Measurements from ENCODE around the gene IYD.

IYD gene

DNA sequence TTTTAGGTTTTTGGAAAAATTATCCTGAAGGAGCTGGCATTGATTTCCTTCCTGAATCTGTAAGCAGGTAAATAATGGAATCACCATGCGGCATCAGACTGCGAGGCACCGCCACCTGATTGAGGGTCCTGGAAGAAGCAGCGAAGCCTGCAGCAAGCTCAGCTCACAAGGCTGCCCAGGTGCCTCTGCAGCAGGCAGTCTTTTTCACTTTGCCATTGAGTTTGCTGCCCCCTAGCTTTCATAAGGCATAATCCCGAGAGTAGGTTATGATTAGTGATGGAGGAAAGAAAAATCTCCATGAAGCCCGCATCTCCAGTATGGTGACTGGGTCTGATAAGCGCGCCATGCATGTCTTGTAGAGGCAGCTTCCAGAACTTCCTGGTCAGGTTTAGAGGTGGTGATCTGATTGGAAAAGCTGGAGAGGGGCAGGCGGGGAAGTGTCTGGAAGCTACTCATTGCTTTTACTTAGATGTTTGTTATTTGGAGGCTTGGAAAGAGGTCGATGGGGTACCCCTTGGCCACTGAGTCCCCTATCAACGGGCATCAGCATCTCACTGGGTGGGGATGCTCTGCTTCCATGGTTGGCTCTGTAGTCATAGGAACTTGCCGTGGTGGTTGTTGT is 26.7 kb downstream of the IYD start:
- peak; percentile 85 for DNase-seq

DNA sequence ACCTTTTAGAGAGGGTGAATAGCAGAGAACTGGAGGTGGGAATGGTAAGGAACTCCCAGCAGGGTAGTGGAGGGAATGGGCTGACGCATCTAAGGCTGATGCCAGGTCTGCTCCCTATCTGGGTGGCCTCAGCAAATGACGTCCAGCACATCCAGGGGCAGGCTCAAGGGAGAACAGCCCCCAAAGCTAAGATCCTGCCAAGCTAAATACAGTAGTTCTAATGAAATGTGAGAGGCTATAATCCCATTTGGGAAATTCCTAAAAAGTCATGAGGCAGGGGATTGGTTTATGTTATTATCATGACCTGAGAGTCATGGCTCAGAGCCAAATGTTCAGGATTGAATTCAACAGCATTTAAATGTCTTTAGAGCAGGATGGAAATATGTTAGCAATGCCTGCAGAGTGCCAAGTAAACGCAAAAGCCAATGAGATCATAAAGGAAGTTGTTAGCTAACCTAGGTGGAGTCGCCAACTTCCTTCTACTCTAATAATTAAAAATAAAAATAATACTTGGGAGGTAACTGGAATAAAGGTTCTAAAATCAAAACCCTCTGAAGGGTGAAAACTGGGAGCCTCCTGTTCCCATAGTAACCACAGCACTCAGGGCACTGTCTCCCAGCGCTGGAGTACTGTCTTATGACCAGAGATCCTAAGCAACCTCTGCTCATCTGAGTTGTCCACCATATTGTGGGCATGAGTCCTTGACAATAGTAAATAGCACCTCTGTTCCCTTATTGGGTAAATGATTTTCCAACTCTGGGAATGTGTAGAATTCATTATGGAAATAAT is 34.8 kb downstream of the IYD start:
- peak; percentile 89 for DNase-seq

GRCh38 chr6:150406948-150407347 is 38.1 kb downstream of the IYD start:
- no peak for DNase-seq

- no peak for DNase-seq
Observed at GRCh38 chr6:150408842-150409241, 40.0 kb downstream of the IYD start.

DNA sequence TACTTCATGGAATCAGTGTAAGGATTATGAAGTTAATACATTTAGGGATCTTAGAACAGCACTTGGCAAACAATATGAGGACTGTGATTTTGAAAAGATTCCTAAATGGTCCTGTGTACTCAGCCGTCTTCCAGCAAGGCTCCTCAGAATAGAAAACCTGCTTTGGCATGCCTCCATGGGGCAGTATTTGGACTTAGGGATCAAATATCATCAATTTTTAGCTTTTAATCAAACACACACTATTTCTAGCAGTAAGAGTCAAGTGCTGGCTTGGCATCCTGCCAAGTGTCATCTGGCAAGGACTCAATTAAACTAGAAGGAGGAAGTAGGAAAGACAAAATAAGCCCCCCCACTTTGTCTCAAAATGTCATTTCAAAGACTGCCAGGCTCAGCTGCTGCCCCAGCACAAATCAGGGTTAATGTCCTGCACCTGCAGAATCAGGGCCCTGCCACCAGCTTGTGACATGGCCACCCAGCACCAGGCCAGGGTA is 40.8 kb downstream of the IYD start:
- DNase-seq: peak; percentile 66

- DNase-seq: peak; percentile 23
Observed at GRCh38 chr6:150410399-150410798, 41.6 kb downstream of the IYD start.

DNA sequence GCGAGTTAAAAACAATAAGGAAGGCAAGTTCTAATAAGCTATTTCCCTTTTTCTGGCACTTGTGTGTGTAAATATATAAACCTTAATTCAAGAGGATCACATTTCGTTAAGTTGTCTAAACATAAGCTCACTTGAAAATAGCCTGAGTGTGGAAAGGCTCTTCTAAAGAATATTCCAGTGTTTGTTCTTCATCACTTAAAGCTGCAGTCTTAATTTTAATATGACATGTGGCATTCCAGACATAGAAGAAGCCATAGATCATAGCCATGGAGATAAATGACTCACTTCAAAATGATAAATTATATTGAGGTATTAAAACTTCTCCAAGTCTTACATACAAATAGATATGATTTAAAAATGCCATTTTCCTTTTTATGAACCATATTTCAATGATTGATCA is 42.1 kb downstream of the IYD start:
- DNase-seq: no peak

GRCh38 chr6:150412221-150412620 is 43.4 kb downstream of the IYD start:
- no peak for DNase-seq

DNA sequence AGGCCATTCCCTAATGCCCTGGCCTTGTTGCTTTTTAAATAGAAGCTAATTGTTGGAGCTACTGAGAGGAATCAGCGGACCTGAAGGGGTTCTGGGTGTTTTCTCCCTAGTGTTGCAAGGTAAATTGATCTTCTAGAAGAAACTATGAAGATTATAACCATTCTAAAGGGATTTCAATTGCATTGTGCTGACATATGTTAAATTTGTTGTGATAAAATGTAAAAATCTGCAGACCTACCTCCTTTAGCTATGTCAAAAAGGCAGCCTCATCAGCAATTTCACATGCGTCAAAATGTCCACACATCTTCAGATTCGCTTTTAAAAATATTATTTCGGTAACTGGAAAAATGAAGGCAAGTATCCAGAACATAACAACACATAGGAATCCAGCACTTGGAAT is 44.4 kb downstream of the IYD start:
- DNase-seq: no peak

GRCh38 chr6:150413781-150414281 is 45.0 kb downstream of the IYD start:
- DNase-seq: no peak

- no peak for DNase-seq
Observed at GRCh38 chr6:150416128-150416527, 47.3 kb downstream of the IYD start.

DNA sequence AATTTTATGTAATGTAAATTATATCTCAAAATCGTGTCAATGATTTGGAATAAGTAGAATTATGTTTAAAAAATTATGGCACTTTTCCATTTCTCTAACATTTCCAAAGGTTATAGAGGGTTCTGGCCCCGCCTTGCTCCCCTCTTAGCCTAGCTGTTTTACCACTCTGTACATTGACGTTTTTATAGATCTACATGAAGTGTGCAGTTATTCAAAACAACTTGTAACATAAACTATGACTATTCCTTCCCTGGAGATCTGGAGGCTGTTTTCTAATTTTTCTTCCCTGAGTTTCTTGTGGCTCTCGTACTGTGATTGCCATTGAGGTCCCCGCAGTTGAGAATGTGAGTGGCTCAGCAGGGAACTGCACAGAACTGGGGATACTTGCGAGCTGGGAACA is 48.4 kb downstream of the IYD start:
- DNase-seq: no peak

DNA sequence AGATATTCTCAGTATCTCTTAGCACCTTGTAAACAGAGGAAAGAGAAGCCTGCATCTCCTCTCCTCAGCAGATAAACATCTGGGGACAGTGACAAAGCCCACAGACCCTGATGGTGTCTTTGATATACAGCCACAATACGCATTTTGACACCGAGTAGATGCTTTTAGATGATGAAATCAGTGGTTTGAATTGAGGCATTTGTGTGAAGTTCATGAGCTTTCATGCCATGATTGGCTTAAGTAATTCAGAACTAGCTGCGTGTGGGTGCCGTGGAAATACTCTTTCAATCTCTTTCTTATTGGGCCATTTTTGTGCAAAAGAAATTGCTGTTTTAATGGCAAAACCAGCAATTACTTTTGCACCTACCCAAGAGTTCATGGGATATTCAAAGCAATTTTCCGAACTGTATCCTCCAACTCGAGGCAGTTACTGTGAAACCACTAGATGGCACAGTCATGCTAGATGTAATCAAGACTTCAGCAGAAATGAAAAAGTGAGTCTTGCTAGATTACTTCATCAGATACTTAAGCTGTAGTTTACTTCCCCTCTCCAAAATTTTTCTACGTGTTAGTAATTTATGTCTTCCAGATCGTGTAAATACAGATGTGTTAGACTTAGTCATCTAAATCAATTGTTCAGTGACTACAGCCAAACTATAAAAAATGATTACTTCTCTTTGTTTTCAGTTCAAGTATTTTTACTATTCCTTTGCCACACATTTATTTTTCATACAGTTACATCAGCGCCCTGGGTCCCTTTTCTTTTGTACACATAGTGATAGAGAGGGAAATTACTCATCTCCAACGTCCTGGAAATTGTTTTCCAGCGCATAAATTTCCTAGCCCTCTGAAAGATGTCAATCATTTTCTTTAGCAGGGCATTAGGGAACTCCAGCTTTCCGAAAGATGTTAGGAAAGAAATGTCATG is 49.4 kb downstream of the IYD start:
- DNase-seq: peak; percentile 91

DNA sequence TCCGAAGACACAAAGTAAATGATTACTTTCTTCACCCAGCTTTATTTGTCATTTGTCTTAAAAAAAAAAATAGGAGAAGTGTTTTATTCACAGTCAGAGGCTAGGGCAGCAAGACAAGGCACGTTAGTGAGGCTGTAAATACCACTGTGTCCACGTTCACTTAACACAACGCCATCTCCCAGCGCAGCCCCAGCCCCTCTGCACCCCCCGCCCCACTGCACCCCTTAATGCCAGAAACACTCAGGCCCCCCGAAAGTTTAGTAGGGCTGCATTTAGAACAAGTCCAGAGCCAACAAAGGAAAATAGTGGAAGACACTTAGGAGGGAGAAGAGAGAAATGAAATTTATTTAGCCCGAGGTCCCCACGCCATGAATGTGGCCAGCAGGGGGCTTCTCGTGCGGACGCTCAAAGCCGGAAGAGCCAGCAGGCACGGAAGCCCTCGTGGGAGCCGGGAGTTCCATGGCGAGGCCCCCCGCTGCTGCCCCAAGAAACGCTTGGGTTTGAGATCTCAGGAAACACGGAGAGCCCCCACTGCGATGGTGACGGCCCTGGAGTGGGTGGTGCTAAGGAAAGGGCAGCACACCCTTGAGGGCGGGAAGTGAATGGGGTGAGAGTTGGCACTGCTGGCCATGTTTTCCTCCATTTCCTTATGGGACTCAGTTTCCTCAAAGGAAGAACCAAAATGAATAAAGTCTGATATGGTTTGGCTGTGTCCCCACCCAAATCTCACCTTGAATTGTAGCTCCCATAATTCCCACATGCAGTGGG is 50.2 kb downstream of the IYD start:
- DNase-seq: peak; percentile 91

GRCh38 chr6:150420428-150420827 is 51.6 kb downstream of the IYD start:
- no peak for DNase-seq

DNA sequence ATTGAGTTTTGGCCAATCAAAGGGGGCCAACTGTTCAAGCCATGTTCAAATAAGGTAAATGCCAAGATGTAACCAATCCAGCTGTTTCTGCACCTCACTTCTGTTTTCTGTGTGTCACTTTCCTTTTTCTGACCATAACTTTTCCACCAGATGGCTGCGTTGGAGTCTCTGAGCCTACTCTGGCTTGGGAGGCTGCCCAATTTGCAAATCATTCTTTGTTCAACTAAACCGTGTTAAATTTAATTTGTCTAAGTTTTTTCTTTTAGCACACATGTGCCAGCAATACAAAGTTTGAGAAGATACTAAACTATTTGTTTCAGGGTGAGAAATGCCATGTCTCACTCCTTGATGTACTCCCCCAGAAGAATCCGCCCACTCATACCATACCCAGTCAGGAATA is 52.1 kb downstream of the IYD start:
- peak; percentile 23 for DNase-seq

DNA sequence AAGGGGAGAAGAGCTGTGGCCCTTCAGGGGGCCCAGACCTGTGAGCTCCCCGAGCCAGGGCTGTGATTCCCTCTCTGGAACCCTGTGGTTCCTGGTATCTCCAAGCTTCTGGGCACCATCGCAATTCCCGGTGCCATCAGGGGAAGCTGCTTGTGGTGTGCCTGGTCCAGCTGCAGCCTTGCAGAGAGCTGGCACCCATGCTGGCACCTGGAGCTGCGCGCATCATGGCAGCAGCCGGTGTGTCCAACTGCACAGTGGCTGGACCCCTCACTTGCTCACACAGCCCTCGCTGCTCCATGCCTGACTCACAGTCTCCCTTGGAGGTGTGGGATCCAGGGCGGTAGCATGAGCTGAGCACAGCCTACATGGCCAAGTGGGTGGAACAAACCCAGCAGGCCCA is 56.7 kb downstream of the IYD start:
- no peak for DNase-seq

DNA sequence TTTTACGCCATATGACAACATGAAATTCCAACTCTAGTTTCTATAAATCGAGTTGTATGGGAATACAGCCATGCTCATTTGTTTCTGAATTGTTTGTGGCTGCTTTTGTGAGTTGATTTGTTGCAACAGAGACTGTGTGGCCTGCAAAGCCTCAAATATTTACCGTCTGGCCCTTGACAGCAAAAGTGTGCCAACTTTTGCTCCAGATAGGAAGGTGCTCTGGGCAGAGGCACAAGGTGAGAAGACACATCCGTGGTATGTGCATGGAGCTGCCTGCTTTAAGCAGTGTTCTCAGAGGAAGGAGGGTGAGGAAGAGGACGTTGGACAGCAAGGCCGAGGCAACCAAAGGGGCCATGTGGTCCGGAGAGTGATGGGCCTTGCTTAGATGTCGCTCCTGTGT is 57.4 kb downstream of the IYD start:
- DNase-seq: no peak

- no peak for DNase-seq
Observed at GRCh38 chr6:150427037-150427602, 58.3 kb downstream of the IYD start.

DNA sequence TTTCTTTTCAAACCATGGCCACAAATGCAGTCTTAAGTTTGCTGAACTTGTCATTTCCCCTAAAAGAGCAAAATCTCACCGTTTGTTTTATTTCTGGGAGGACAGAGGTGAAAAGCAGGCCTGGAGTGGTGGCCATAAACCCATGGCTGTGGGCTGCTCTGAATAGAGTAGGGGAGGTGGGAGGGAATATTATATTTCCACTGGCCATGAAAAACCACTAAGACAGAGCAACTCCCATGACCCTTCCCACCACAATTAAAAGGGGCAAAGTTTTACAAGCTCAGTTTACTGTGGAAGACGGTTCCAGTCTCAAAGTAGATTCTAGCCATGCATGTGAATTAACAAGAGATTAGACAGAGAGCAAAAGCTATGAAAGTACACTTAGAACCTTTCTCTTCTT is 59.0 kb downstream of the IYD start:
- DNase-seq: no peak

DNA sequence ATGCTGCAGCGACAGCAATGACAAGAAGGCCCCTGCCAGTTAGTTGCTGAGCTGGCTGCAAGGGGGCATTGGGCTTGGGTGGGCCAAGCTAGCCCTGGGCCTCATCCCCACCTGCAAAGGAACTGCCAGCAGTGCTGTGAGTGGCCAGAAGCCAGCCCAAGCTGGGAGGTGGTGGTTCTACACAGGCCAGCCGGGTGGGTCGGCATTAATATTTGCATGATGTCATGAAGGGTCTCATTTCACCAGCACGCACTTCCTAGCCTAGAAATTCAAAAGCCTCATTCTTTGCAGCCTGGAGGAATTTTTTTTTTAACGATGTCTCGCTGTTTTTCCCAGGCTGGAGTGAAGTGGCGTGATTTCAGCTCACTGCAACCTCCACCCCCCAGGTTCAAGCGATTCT is 62.0 kb downstream of the IYD start:
- peak; percentile 57 for DNase-seq

DNA sequence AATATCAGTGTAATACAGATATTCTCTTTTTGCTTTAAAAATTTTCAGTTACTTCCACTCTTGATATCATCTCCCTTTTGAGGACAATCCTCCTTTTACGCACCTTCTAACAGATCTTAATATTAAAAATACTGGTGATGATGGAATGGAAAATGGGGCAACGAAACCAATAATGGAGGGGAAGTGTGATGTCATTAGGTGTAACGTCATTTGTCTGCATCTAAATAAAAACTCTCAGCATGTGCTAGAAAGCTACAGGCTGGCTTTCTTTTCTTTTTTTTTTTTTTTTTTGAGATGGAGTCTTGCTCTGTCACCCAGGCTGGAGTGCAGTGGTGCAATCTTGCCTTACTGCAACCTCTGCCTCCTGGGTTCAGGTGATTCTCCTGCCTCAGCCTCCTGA is 66.5 kb downstream of the IYD start:
- DNase-seq: no peak
